ENCODE results near the gene CDS2. TPM values are rescaled to one million over a fixed set of nuclear protein-coding genes. Genes with fewer than 3 reads are reported as not detected.
A peak's percentile ranks its signal among the peaks of the same experiment; 100 is the strongest.

CDS2 gene
- total and polyA plus RNA-seq, 2 of the 13 experiments (the other 11 are each of a cell fraction or from before 2014, with no cell fraction given) = 81.3 to 153 TPM

DNA sequence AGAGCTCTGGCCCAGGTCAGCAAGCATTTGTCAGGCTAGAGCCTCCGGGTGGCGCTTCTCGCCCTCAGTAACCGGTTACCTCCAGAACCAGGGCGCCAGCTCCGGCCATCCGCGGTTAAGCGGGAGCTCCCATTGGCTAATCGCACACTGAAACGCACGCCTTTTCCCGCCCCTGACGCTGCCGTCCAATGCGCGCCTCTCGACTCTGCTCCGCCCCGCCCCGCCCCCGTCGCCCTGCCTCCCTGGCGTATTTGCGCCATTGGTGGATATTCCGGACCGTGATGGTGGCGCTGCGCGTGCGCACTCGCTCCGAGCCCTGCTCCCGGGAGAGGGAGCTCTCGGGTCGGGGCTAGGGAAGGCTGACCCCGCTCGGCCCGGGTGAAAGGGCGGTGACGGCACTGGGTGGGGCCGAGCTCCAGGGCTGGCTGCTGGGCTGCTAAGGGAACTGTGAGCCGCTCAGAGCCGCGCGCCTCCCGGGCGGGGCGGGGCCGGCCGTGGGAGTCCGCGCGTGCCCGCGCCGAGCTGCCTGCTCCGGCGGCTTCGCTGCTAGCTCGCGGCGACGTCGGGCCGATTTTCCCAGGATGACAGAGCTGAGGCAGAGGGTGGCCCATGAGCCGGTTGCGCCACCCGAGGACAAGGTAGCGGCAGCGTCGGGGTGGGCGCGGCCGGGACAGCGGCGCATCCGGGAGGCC is at the start of gene CDS2 (continued):
- TF ChIP-seq CBX5 (CRISPR knock-in tag; IDR thresholded peaks at IDR 0.05; ENCODE audit: borderline replicate concordance) (peak; percentile 73; the same call in 1 of the 2 replicates), ZMYM4 (CRISPR knock-in tag; IDR thresholded peaks at IDR 0.05) (peak; percentile 99), ZNF775 (CRISPR knock-in tag; IDR thresholded peaks at IDR 0.05; ENCODE audit: borderline replicate concordance) (no peak), ELF3 (CRISPR knock-in tag; IDR thresholded peaks at IDR 0.05) (peak; percentile 38), HDAC2 (CRISPR knock-in tag; IDR thresholded peaks at IDR 0.05) (peak; percentile 88), SOX5 (CRISPR knock-in tag; IDR thresholded peaks at IDR 0.05; ENCODE audit: borderline replicate concordance) (peak; percentile 76), ZBTB8A (CRISPR knock-in tag; IDR thresholded peaks at IDR 0.05; ENCODE audit: borderline replicate concordance, low read depth) (no peak), DPF2 (CRISPR knock-in tag; IDR thresholded peaks at IDR 0.05; ENCODE audit: borderline replicate concordance, low read depth) (no peak; the same call in 1 of the 2 replicates), ZNF460 (CRISPR knock-in tag; IDR thresholded peaks at IDR 0.05; ENCODE audit: borderline replicate concordance) (no peak), ZSCAN31 (CRISPR knock-in tag; IDR thresholded peaks at IDR 0.05; ENCODE audit: low read depth) (peak; percentile 95), FOSL2 (CRISPR knock-in tag; IDR thresholded peaks at IDR 0.05) (peak; percentile 57; the same call in 1 of the 2 replicates), ZNF292 (CRISPR knock-in tag; IDR thresholded peaks at IDR 0.05; ENCODE audit: borderline replicate concordance, low read depth) (0 out of 2 replicates have a peak, but pooled peaks have one; percentile 23), ERF (CRISPR knock-in tag; IDR thresholded peaks at IDR 0.05) (peak; percentile 95), XRCC5 (optimal IDR thresholded peaks at IDR 0.05; ENCODE audit: low read length) (peak; percentile 92), PPARG (CRISPR knock-in tag; conservative IDR thresholded peaks at IDR 0.05) (peak; percentile 88), STAG1 (CRISPR knock-in tag; IDR thresholded peaks at IDR 0.05) (peak; percentile 90), ZNF136 (CRISPR knock-in tag; IDR thresholded peaks at IDR 0.05; ENCODE audit: low read depth) (no peak; the same call in none of the 2 replicates), CBX2 (IDR thresholded peaks at IDR 0.05; ENCODE audit: low read depth, low read length) (no peak), CBX2 (CRISPR knock-in tag; IDR thresholded peaks at IDR 0.05; ENCODE audit: low read depth) (no peak), ARNT2 (CRISPR knock-in tag; IDR thresholded peaks at IDR 0.05; ENCODE audit: low read depth) (peak; percentile 85)
- TF ChIP-seq, protein P1, sequence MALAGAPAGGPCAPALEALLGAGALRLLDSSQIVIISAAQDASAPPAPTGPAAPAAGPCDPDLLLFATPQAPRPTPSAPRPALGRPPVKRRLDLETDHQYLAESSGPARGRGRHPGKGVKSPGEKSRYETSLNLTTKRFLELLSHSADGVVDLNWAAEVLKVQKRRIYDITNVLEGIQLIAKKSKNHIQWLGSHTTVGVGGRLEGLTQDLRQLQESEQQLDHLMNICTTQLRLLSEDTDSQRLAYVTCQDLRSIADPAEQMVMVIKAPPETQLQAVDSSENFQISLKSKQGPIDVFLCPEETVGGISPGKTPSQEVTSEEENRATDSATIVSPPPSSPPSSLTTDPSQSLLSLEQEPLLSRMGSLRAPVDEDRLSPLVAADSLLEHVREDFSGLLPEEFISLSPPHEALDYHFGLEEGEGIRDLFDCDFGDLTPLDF (CRISPR knock-in tag; IDR thresholded peaks at IDR 0.05) = peak; percentile 97
- TF ChIP-seq, protein P2, sequence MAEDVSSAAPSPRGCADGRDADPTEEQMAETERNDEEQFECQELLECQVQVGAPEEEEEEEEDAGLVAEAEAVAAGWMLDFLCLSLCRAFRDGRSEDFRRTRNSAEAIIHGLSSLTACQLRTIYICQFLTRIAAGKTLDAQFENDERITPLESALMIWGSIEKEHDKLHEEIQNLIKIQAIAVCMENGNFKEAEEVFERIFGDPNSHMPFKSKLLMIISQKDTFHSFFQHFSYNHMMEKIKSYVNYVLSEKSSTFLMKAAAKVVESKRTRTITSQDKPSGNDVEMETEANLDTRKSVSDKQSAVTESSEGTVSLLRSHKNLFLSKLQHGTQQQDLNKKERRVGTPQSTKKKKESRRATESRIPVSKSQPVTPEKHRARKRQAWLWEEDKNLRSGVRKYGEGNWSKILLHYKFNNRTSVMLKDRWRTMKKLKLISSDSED (CRISPR knock-in tag; IDR thresholded peaks at IDR 0.05) = 0 out of 2 replicates have a peak, but pooled peaks have one; percentile 47
- TF ChIP-seq, protein P3, sequence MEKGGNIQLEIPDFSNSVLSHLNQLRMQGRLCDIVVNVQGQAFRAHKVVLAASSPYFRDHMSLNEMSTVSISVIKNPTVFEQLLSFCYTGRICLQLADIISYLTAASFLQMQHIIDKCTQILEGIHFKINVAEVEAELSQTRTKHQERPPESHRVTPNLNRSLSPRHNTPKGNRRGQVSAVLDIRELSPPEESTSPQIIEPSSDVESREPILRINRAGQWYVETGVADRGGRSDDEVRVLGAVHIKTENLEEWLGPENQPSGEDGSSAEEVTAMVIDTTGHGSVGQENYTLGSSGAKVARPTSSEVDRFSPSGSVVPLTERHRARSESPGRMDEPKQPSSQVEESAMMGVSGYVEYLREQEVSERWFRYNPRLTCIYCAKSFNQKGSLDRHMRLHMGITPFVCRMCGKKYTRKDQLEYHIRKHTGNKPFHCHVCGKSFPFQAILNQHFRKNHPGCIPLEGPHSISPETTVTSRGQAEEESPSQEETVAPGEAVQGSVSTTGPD (CRISPR knock-in tag; IDR thresholded peaks at IDR 0.05) = no peak
- TF ChIP-seq, protein P4, sequence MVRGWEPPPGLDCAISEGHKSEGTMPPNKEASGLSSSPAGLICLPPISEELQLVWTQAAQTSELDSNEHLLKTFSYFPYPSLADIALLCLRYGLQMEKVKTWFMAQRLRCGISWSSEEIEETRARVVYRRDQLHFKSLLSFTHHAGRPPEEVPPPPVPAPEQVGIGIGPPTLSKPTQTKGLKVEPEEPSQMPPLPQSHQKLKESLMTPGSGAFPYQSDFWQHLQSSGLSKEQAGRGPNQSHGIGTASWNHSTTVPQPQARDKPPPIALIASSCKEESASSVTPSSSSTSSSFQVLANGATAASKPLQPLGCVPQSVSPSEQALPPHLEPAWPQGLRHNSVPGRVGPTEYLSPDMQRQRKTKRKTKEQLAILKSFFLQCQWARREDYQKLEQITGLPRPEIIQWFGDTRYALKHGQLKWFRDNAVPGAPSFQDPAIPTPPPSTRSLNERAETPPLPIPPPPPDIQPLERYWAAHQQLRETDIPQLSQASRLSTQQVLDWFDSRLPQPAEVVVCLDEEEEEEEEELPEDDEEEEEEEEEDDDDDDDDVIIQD (CRISPR knock-in tag; IDR thresholded peaks at IDR 0.05; ENCODE audit: low read depth) = peak; percentile 95
- TF ChIP-seq, protein P5, sequence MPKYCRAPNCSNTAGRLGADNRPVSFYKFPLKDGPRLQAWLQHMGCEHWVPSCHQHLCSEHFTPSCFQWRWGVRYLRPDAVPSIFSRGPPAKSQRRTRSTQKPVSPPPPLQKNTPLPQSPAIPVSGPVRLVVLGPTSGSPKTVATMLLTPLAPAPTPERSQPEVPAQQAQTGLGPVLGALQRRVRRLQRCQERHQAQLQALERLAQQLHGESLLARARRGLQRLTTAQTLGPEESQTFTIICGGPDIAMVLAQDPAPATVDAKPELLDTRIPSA (CRISPR knock-in tag; IDR thresholded peaks at IDR 0.05; ENCODE audit: borderline replicate concordance) = no peak

Data from HepG2 (cell line).